GM12872 (cell line): ENCODE results near the gene GRHL3.

Source experiments
- TF ChIP-seq, protein P1 (sequence below): IDR thresholded peaks from 3 replicates; pipeline ENCODE4 v1.5.1; 2011; ENCODE audit warnings: low read depth, mild to moderate bottlenecking, low read length, moderate library complexity; ENCODE audit not compliant: insufficient read depth

GRHL3 gene

DNA sequence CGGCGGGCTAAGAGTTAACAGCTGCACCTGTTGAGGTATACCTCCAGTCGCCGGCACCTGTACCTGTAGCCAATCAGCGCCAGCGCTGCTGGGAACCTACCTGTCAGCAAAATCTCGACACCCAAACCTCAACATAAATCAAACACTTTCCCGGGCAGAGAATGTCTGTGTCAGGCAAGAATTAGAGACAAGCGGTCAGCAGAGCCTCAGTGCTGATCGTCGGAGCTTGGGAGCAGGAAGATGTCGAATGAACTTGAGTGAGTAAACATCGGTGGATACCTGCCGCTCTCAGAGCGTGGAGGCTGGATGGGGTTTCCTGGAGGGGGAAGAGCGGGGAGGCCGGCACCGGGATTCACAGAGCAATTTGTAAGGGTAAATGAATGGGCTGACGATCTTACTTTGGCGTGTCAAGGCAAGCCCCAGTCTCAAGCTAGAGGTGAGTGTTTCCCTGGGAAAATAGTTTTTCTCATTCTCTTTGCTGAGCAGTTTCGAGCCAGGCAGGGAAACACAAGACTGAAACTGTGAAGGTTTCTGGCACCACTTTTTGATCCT lies at the start of gene GRHL3:
TSS of gene GRHL3 (plus strand) at position 46 of the 552 bp plus-strand sequence. CDS start at position 241, 195 bp downstream.
- TF ChIP-seq, protein P1, sequence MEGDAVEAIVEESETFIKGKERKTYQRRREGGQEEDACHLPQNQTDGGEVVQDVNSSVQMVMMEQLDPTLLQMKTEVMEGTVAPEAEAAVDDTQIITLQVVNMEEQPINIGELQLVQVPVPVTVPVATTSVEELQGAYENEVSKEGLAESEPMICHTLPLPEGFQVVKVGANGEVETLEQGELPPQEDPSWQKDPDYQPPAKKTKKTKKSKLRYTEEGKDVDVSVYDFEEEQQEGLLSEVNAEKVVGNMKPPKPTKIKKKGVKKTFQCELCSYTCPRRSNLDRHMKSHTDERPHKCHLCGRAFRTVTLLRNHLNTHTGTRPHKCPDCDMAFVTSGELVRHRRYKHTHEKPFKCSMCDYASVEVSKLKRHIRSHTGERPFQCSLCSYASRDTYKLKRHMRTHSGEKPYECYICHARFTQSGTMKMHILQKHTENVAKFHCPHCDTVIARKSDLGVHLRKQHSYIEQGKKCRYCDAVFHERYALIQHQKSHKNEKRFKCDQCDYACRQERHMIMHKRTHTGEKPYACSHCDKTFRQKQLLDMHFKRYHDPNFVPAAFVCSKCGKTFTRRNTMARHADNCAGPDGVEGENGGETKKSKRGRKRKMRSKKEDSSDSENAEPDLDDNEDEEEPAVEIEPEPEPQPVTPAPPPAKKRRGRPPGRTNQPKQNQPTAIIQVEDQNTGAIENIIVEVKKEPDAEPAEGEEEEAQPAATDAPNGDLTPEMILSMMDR, result no peak

DNA sequence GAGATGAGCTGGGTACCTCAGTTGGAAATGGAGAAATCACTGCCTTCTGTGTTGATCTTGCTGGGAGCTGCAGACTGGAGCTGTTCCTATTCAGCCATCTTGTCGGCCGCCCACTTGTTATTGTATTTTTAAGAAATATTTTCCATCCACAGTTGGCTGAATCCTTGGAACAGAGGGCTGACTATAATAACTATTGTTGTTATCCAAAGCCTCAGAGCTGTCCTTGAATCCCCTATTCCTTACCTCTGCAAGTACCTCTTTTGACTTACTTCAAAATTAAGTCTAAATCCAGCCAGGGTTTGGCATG lies 44.1 kb upstream of the GRHL3 start:
- TF ChIP-seq, protein P1, result no peak

DNA sequence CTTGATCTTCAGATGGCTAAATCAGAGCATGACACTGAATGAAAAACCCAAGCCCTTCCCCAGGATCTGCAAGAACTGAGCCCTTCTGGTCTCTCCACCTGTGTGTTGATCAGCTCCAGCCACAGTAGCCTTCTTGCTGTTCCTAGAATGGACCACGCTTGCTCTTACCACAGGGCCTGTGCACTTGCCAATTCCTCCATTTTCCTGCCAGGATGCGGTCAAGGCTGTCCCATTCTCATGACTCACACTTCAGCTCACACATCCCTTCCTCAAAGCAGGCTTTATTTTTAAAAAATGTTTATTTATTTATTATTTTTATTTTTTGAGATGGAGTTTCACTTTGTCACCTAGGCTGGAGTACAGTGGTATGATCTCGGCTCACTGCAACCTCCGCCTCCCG lies 43.6 kb upstream of the GRHL3 start:
- TF ChIP-seq, protein P1, result no peak

DNA sequence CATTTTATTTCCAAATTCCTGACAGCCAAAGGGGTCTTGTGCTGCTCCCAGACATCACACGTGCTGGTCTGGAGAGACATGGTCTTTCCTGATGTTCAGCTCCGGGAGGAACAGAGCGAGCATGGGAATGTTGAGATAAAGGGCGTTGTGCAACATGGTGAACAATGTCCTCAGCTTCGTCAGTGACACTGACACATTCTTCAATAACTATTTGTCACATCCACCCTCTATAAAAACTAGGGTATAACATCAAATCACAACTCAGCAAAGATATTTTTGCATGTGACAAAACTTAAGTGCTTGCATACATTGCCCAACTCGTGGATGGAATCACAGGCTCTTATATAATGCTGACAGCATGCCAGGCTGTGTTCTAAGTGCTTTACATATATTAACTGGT lies 42.4 kb upstream of the GRHL3 start:
- TF ChIP-seq, protein P1, result no peak

DNA sequence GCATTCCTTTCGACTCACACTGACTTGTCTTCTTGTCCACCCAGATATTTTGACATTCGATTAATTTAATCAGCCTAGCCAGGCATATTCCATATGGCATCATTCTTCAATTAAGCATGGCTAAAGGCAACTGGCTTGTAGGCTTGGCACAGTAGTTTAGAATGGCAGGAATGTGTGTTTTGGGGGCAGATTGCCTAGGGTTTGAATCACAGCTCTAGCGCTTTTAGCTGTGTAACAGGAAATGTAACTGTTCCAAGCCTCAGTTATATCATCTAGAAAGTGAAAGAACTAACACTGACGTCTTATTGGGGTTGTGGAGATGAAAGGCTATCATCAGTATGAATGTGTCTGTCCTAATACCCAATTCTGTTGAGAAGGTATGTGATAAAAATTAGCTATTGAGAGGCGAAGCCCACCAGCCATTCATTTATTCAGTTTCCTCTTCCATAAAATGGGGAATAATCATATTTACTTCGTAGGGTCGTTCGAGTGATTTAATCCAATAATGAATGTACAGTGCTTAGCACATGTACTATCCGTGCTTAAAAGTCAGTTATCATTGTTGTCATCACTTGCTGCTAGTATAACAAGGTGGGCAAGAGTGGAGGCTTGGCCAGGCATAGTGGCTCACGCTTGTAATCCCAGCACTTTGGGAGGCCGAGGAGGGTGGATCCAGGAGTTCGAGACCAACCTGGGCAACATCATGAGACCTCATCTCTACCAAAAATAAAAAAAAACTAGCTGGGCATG lies 41.6 kb upstream of the GRHL3 start:
- TF ChIP-seq, protein P1, result no peak

DNA sequence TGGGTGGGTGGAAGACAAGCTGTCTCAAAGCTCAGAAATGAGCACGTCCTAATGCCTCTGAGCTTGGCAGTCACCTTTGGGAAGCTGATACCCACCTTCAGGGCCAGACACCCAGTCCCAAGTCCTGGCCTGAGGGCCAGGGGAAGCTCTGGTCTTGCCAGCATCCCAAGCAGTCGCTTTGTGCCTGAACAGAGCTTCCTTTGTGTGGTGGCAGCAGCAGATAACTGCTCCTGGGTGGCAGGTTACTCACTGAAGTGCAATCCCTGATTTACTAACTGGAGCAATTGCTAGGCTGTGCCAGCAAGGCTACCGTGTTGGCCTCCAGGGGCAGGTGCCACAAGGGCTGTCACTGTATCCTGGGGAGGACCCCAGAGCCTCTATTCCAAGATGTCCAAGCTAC lies 40.4 kb upstream of the GRHL3 start:
- TF ChIP-seq, protein P1, result no peak

DNA sequence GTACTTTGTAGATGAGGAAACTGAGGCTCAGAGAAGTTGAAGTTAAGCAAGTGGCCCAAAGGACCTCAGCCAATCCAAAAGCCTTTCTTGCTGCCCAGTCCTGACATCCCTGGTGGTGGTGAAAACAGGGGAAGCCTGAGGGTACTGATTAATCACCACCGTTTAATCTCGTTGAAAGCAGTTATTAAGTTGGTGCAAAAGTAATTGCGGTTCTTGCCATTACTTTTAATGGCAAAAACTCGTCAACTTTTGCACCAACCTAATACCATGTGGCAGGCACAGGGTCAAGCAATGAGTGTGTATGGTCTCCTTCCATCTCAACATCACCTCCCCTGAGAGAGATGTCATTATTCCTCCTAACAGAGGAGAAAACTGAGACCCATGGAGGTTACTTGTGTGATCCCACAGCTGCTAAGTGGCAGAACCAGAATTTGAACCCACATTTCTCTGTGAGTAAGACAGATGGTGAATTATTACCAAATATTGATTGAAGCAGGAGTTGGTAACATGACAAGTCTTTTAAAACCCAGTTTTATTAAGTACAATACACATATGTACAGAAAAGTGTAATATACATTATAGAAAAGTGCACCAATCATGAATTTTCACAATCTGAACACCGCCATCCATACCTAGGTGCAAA lies 39.4 kb upstream of the GRHL3 start:
- TF ChIP-seq, protein P1, result no peak
